ENCODE measurements around the gene MSI1.

DNA sequence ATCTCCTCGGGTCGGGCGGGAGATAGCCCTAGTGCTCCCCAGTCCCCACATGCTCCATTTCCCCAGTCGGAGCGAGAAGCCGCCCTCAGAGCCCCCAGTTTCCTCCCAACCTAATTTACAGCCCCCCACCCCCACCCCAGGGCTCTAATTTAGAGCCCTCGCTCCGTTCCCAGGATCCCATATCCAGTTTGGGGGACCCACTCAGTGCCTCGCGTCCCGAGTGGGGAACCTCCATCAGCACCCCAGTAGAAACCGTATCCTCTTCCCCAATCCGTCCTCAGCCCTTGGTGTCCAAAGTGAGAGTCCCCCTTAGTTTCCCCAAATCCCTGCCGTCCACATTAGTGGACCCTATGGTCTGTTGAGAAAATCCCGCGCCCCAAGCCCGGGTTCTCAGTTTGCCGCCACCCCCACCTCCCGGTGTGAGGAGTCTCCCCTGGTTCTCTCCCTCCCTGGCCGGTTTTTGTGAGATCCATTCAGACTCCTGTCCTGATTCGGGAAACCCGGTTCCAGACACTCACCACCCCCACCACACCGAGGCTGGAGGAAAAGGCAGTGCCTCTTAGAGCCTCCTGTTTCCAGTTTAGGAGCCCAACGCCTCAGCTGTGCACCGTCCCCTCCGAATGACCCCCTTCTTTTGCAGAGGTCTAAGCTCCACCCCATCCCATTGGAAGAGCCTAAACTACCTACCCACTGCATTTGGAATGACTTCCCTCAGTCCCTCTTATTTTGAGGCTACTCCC, 809 bp upstream of the MSI1 start:
- TF ChIP-seq TCF7 (IDR thresholded peaks at IDR 0.05; ENCODE audit: borderline replicate concordance) (no peak), ESRRA (IDR thresholded peaks at IDR 0.05; ENCODE audit: low read length) (no peak), GATAD2B (conservative IDR thresholded peaks at IDR 0.05; ENCODE audit: low read depth) (no peak), POLR2A (IDR thresholded peaks at IDR 0.05; ENCODE audit: low read depth, low read length) (no peak), ZSCAN29 (IDR thresholded peaks at IDR 0.05) (no peak), RCOR1 (conservative IDR thresholded peaks at IDR 0.05; ENCODE audit: low read depth, low read length) (no peak), POLR2AphosphoS2 (IDR thresholded peaks at IDR 0.05; ENCODE audit: low read depth, low read length) (no peak), HDAC6 (IDR thresholded peaks at IDR 0.05; ENCODE audit: unreplicated experiment) (no peak)
- TF ChIP-seq, protein P1, sequence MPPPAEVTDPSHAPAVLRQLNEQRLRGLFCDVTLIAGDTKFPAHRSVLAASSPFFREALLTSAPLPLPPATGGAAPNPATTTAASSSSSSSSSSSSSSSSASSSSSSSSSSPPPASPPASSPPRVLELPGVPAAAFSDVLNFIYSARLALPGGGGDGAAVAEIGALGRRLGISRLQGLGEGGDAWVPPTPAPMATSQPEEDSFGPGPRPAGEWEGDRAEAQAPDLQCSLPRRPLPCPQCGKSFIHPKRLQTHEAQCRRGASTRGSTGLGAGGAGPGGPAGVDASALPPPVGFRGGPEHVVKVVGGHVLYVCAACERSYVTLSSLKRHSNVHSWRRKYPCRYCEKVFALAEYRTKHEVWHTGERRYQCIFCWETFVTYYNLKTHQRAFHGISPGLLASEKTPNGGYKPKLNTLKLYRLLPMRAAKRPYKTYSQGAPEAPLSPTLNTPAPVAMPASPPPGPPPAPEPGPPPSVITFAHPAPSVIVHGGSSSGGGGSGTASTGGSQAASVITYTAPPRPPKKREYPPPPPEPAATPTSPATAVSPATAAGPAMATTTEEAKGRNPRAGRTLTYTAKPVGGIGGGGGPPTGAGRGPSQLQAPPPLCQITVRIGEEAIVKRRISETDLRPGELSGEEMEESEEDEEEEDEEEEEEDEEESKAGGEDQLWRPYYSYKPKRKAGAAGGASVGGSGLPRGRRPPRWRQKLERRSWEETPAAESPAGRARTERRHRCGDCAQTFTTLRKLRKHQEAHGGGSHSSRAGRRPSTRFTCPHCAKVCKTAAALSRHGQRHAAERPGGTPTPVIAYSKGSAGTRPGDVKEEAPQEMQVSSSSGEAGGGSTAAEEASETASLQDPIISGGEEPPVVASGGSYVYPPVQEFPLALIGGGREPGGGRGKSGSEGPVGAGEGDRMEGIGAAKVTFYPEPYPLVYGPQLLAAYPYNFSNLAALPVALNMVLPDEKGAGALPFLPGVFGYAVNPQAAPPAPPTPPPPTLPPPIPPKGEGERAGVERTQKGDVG (CRISPR knock-in tag; IDR thresholded peaks at IDR 0.05) = no peak

All from GM12878 (cell line).